Fibroblast of peridontal ligament (primary cell): ENCODE measurements around the gene SEC61B.
A peak's percentile ranks its signal among the peaks of the same experiment; 100 is the strongest.
"Not testable (repeated sequence)": the region's sequence is repeated elsewhere in the genome, so short reads cannot be mapped to it uniquely, and the experiment has no call there.

Experiments
- DNase-seq: peaks from one replicate; pipeline ENCODE4 v3.0.0-alpha.2; 2010; ENCODE audit errors: extremely low read depth

Gene SEC61B

GRCh38 chr9:99237356-99237755, 15.3 kb downstream of the SEC61B start:
- DNase-seq, result no peak

- DNase-seq, result not testable (repeated sequence)
Measured at GRCh38 chr9:99237849-99238248, 15.8 kb downstream of the SEC61B start.

- no peak for DNase-seq
Measured at GRCh38 chr9:99238331-99238730, 16.2 kb downstream of the SEC61B start.

- DNase-seq, result peak; percentile 70
Measured at GRCh38 chr9:99239341-99240060, 17.4 kb downstream of the SEC61B start.

GRCh38 chr9:99241106-99241505, 19.0 kb downstream of the SEC61B start:
- no peak for DNase-seq

GRCh38 chr9:99244344-99245260, 22.5 kb downstream of the SEC61B start:
- DNase-seq, result no peak

GRCh38 chr9:99249619-99250018, 27.5 kb downstream of the SEC61B start:
- no peak for DNase-seq

GRCh38 chr9:99251157-99251556, 29.1 kb downstream of the SEC61B start:
- DNase-seq, result no peak

GRCh38 chr9:99253134-99253533, 31.1 kb downstream of the SEC61B start:
- DNase-seq, result no peak

- DNase-seq, result no peak
Measured at GRCh38 chr9:99253772-99254431, 31.8 kb downstream of the SEC61B start.

- no peak for DNase-seq
Measured at GRCh38 chr9:99255651-99256050, 33.6 kb downstream of the SEC61B start.

GRCh38 chr9:99257723-99258389, 35.8 kb downstream of the SEC61B start:
- no peak for DNase-seq

- peak; percentile 21 for DNase-seq
Measured at GRCh38 chr9:99259231-99259918, 37.3 kb downstream of the SEC61B start.

GRCh38 chr9:99261923-99262322, 39.8 kb downstream of the SEC61B start:
- no peak for DNase-seq

GRCh38 chr9:99262949-99263418, 40.9 kb downstream of the SEC61B start:
- DNase-seq, result no peak

- DNase-seq, result peak; percentile 14
Measured at GRCh38 chr9:99264070-99264680, 42.1 kb downstream of the SEC61B start.

GRCh38 chr9:99265691-99266090, 43.6 kb downstream of the SEC61B start:
- no peak for DNase-seq

GRCh38 chr9:99266255-99267023, 44.4 kb downstream of the SEC61B start:
- peak; percentile 79 for DNase-seq

- peak; percentile 87 for DNase-seq
Measured at GRCh38 chr9:99269416-99269815, 47.3 kb downstream of the SEC61B start.

- no peak for DNase-seq
Measured at GRCh38 chr9:99270491-99270890, 48.4 kb downstream of the SEC61B start.
